H9 (cell line): ENCODE measurements around the gene MYDGF. TPM values are rescaled to one million over a fixed set of nuclear protein-coding genes. Genes with fewer than 3 reads are reported as not detected.

Experiments
- DNase-seq: peaks from one replicate; pipeline ENCODE4 v3.0.0-alpha.2; 2017
- H2AFZ ChIP-seq: one replicate; pipeline ENCODE4 v1.6.1; 2013; ENCODE audit warnings: mild to moderate bottlenecking, low read length, control low read depth, moderate library complexity
- H2AK5ac ChIP-seq: 2 replicates; pipeline ENCODE4 v1.6.1; 2013; ENCODE audit warnings: low read length, control low read depth, mixed read lengths; ENCODE audit not compliant: insufficient read length
- H2BK120ac ChIP-seq: one replicate; pipeline ENCODE4 v1.6.1; 2013; ENCODE audit warnings: low read depth, mild to moderate bottlenecking, low read length, control low read depth, inconsistent platforms; ENCODE audit not compliant: poor library complexity, severe bottlenecking
- H2BK12ac ChIP-seq: 2 replicates; pipeline ENCODE4 v1.6.1; 2013; ENCODE audit warnings: low read length, control low read depth, mixed read lengths, low read depth; ENCODE audit not compliant: insufficient read length
- H2BK15ac ChIP-seq: 2 replicates; pipeline ENCODE4 v1.6.1; 2013; ENCODE audit warnings: low read depth, low read length, control low read depth
- H2BK20ac ChIP-seq: one replicate; pipeline ENCODE4 v1.6.1; 2013; ENCODE audit warnings: low read depth, mild to moderate bottlenecking, low read length, control low read depth, inconsistent platforms; ENCODE audit not compliant: poor library complexity, severe bottlenecking
- H2BK5ac ChIP-seq: 2 replicates; pipeline ENCODE4 v1.6.1; 2013; ENCODE audit warnings: low read length, control low read depth, mixed read lengths; ENCODE audit not compliant: insufficient read length
- H3K14ac ChIP-seq: 2 replicates; pipeline ENCODE4 v1.6.1; 2013; ENCODE audit warnings: low read length, control low read depth; ENCODE audit not compliant: insufficient read depth
- H3K18ac ChIP-seq: 2 replicates; pipeline ENCODE4 v1.6.1; 2013; ENCODE audit warnings: low read depth, mild to moderate bottlenecking, mixed read lengths, low read length, control low read depth; ENCODE audit not compliant: insufficient read length
- H3K23ac ChIP-seq: 2 replicates; pipeline ENCODE4 v1.6.1; 2013; ENCODE audit warnings: low read length, control low read depth, mixed read lengths, low read depth; ENCODE audit not compliant: insufficient read length
- H3K23me2 ChIP-seq: 2 replicates; pipeline ENCODE4 v1.6.1; 2013; ENCODE audit warnings: low read depth, mild to moderate bottlenecking, mixed read lengths, low read length, control low read depth; ENCODE audit not compliant: insufficient read length, poor library complexity, severe bottlenecking
- H3K27ac ChIP-seq: 2 replicates; pipeline ENCODE4 v1.5.1; 2013; ENCODE audit warnings: low read length, control low read depth, mixed read lengths, low read depth; ENCODE audit not compliant: insufficient read length
- H3K27me3 ChIP-seq: 2 replicates; pipeline ENCODE4 v1.6.1; 2013; ENCODE audit warnings: low read length, control low read depth, inconsistent platforms; ENCODE audit not compliant: insufficient read depth
- H3K4ac ChIP-seq: 2 replicates; pipeline ENCODE4 v1.6.1; 2013; ENCODE audit warnings: low read depth, mild to moderate bottlenecking, control low read depth, inconsistent platforms, low read length, moderate library complexity
- H3K4me1 ChIP-seq: 2 replicates; pipeline ENCODE4 v1.6.1; 2013; ENCODE audit warnings: low read length, control low read depth, inconsistent platforms; ENCODE audit not compliant: insufficient read depth
- H3K4me2 ChIP-seq: 2 replicates; pipeline ENCODE4 v1.6.1; 2013; ENCODE audit warnings: low read length, control low read depth, mixed read lengths; ENCODE audit not compliant: insufficient read length, insufficient read depth
- H3K56ac ChIP-seq: 2 replicates; pipeline ENCODE4 v1.6.1; 2013; ENCODE audit warnings: low read depth, mild to moderate bottlenecking, mixed read lengths, low read length, control low read depth; ENCODE audit not compliant: insufficient read length
- H3K79me1 ChIP-seq: 2 replicates; pipeline ENCODE4 v1.6.1; 2013; ENCODE audit warnings: low read depth, mild to moderate bottlenecking, moderate library complexity, low read length, control low read depth, inconsistent platforms; ENCODE audit not compliant: insufficient read depth, poor library complexity, severe bottlenecking
- H3K79me2 ChIP-seq: 2 replicates; pipeline ENCODE4 v1.6.1; 2013; ENCODE audit warnings: low read length, control low read depth, inconsistent platforms; ENCODE audit not compliant: insufficient read depth
- H3K9ac ChIP-seq: 2 replicates; pipeline ENCODE4 v1.6.1; 2013; ENCODE audit warnings: low read length, control low read depth, mixed read lengths; ENCODE audit not compliant: insufficient read length; ENCODE audit errors: extremely low read depth
- H3K9me3 ChIP-seq: one replicate; pipeline ENCODE4 v1.6.1; 2013; ENCODE audit warnings: low read depth, low read length, inconsistent platforms; ENCODE audit not compliant: control insufficient read depth
- H3T11ph ChIP-seq: one replicate; pipeline ENCODE4 v1.6.1; 2013; ENCODE audit warnings: mild to moderate bottlenecking, low read length, control low read depth, inconsistent platforms
- H4K20me1 ChIP-seq: one replicate; pipeline ENCODE4 v1.6.1; 2013; ENCODE audit not compliant: control insufficient read depth, insufficient read length, insufficient read depth
- H4K5ac ChIP-seq: 2 replicates; pipeline ENCODE4 v1.6.1; 2013; ENCODE audit warnings: low read depth, mild to moderate bottlenecking, mixed read lengths, low read length, control low read depth; ENCODE audit not compliant: insufficient read length
- H4K8ac ChIP-seq: replicated peaks from 2 replicates; pipeline ENCODE4 v1.6.1; 2013; ENCODE audit warnings: low read length, control low read depth, mixed read lengths, low read depth; ENCODE audit not compliant: insufficient read length
- H4K91ac ChIP-seq: 2 replicates; pipeline ENCODE4 v1.6.1; 2013; ENCODE audit warnings: low read depth, mild to moderate bottlenecking, moderate library complexity, mixed read lengths, low read length, control low read depth; ENCODE audit not compliant: insufficient read length
- H3K27ac Mint-ChIP-seq, 3 experiments: 2 replicates in 2 of 3; 3 replicates in 1 of 3; pipeline ENCODE4 v1.8.0; 2020 to 2021; ENCODE audit warnings: mixed read lengths in 3 of 3, mild to moderate bottlenecking in 1 of 3, moderate library complexity in 1 of 3
- H3K27me3 Mint-ChIP-seq: 2 replicates; pipeline ENCODE4 v1.8.0; 2021; ENCODE audit warnings: low read depth, mild to moderate bottlenecking, moderate library complexity, mixed read lengths
- H3K36me3 Mint-ChIP-seq, 3 experiments: 2 replicates in 2 of 3; 3 replicates in 1 of 3; pipeline ENCODE4 v1.8.0; 2020 to 2021; ENCODE audit warnings: low read depth in 3 of 3, mixed read lengths in 3 of 3; ENCODE audit not compliant: insufficient read depth in 1 of 3
- H3K4me1 Mint-ChIP-seq, 2 experiments: 2 replicates each; pipeline ENCODE4 v1.8.0; 2020; ENCODE audit warnings: mixed read lengths in 2 of 2
- H3K4me3 Mint-ChIP-seq, 2 experiments: 2 replicates in 1 of 2; 3 replicates in 1 of 2; pipeline ENCODE4 v1.8.0; 2020 to 2021; ENCODE audit warnings: mild to moderate bottlenecking in 2 of 2, mixed read lengths in 2 of 2, moderate library complexity in 1 of 2
- H3K9me3 Mint-ChIP-seq, 2 experiments: 2 replicates in 1 of 2; 3 replicates in 1 of 2; pipeline ENCODE4 v1.8.0; 2020; ENCODE audit warnings: mild to moderate bottlenecking in 2 of 2, mixed read lengths in 2 of 2, moderate library complexity in 1 of 2
- WGBS: extraction: QIAGEN DNeasy Blood & Tissue Kit; methylation state at CpG from one replicate; pipeline ENCODE4 v1.1.7; 2013; ENCODE audit warnings: missing lambda C conversion rate, low lambda C conversion rate, mixed read lengths; ENCODE audit not compliant: insufficient read length; ENCODE audit errors: extremely low coverage; 5-methylcytosine and 5-hydroxymethylcytosine counted together
- total RNA-seq: library from RNA; stranded (reverse); gene quantifications from 2 replicates; pipeline ENCODE4 v1.2.1, GENCODE V29; 2021
- TF ChIP-seq, protein P1 (sequence below): fragments of 200-600 bp; sonication (generic); conservative IDR thresholded peaks from 3 replicates; pipeline ENCODE4 v1.8.0; 2021; ENCODE audit warnings: antibody characterized with exemption, mild to moderate bottlenecking

MYDGF gene
- total RNA-seq, 1 experiment from 2014 or later = 43.4 TPM

DNA sequence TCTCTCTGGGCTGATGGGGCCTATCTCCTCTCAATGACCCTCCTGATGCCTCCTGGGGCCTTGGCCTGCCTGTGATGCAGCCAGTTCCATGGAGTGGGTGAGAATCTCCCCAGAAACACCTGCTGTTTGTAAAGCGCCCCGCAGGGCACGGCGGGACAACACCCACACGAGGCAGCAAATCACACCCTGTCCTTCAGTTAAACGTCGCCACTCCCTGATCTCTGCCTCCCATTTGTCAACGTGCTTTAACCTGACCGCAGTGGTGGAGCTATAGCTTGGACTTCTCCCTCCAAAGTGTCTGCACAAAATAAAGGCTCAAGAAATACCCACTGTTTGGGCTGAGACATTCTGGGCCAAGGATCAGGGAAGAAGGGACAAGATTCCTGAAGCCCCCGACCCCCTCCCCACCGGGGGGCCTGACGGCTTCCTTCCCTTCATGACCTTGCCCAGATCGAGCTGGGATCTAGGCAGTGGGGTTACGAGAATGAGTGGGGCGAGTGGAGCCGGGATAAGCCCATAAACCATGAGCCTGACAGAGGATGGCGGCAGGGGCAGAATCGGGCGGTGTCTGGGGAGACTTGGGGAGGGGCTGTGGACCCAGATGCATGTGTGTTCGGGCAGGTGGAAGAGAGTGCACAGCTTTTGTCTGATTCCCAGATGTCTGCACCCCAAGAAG is 8.0 kb downstream of the MYDGF start:
- Mint-ChIP-seq H3K4me1 (no peaks in the 10 kb centered on the region), H3K4me3 (no peak overlapping the region), H3K9me3 (no peaks in the 10 kb centered on the region), H3K27me3 (no peaks in the 10 kb centered on the region), H3K36me3 (peaks cover 12 to 40% (median 21%) of the 10 kb centered on the region in 3 experiments; a peak in 6 of 7 replicates), H3K27ac (peak overlapping the region in 1 of 3 experiments; percentile 34; a peak in 2 of 7 replicates)
- no peak overlapping the region for H4K91ac ChIP-seq
- no peaks in the 10 kb centered on the region for H3K4me1 ChIP-seq
- no peaks in the 10 kb centered on the region for H3K23me2 ChIP-seq
- no peak for DNase-seq
- no peak overlapping the region for H3K18ac ChIP-seq
- H2AK5ac ChIP-seq = no peak overlapping the region
- no peak overlapping the region for H3K9ac ChIP-seq
- H2BK15ac ChIP-seq = no peak overlapping the region
- no peak overlapping the region for H3K23ac ChIP-seq
- no peak overlapping the region for H3K27ac ChIP-seq
- H3K9me3 ChIP-seq = no peaks in the 10 kb centered on the region
- H3K4ac ChIP-seq = no peak overlapping the region
- no peak overlapping the region for H2BK20ac ChIP-seq
- no peak overlapping the region for H3K56ac ChIP-seq
- no peak overlapping the region for H2BK5ac ChIP-seq
- no peak overlapping the region for H2BK12ac ChIP-seq
- H4K20me1 ChIP-seq = no peaks in the 10 kb centered on the region
- H2AFZ ChIP-seq = no peak overlapping the region
- no peak overlapping the region for H3T11ph ChIP-seq
- H3K79me1 ChIP-seq = no peaks in the 10 kb centered on the region
- TF ChIP-seq, protein P1, sequence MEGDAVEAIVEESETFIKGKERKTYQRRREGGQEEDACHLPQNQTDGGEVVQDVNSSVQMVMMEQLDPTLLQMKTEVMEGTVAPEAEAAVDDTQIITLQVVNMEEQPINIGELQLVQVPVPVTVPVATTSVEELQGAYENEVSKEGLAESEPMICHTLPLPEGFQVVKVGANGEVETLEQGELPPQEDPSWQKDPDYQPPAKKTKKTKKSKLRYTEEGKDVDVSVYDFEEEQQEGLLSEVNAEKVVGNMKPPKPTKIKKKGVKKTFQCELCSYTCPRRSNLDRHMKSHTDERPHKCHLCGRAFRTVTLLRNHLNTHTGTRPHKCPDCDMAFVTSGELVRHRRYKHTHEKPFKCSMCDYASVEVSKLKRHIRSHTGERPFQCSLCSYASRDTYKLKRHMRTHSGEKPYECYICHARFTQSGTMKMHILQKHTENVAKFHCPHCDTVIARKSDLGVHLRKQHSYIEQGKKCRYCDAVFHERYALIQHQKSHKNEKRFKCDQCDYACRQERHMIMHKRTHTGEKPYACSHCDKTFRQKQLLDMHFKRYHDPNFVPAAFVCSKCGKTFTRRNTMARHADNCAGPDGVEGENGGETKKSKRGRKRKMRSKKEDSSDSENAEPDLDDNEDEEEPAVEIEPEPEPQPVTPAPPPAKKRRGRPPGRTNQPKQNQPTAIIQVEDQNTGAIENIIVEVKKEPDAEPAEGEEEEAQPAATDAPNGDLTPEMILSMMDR = no peak
- H3K27me3 ChIP-seq = no peaks in the 10 kb centered on the region
- WGBS = no CpG with 5 or more reads among the region's 20 CpGs
- H3K79me2 ChIP-seq = no peaks in the 10 kb centered on the region
- no peak overlapping the region for H2BK120ac ChIP-seq
- H4K8ac ChIP-seq = no peak overlapping the region
- H3K14ac ChIP-seq = no peak overlapping the region
- H4K5ac ChIP-seq = no peak overlapping the region
- H3K4me2 ChIP-seq = no peak overlapping the region
